Osteoblast (primary cell): Measurements from ENCODE around the gene GRIN1. TPM values are rescaled to one million over a fixed set of nuclear protein-coding genes. Genes with fewer than 3 reads are reported as not detected.

Experiments
- DNase-seq: peaks from one replicate; pipeline ENCODE4 v3.0.0; 2011; ENCODE audit warnings: low spot score, mixed read lengths; ENCODE audit not compliant: insufficient read length; ENCODE audit errors: missing footprints
- H2AFZ ChIP-seq: 2 replicates; pipeline ENCODE4 v1.6.0; 2011; ENCODE audit warnings: mild to moderate bottlenecking, low read length
- H3K27ac ChIP-seq: 2 replicates; pipeline ENCODE4 v1.5.1; 2011; ENCODE audit warnings: mild to moderate bottlenecking, low read depth, low read length, moderate library complexity
- H3K27me3 ChIP-seq: 2 replicates; pipeline ENCODE4 v1.6.0; 2012; ENCODE audit warnings: mild to moderate bottlenecking, control low read depth, inconsistent platforms, low read length, moderate library complexity; ENCODE audit not compliant: insufficient read depth
- H3K36me3 ChIP-seq: 2 replicates; pipeline ENCODE4 v1.5.1; 2011; ENCODE audit warnings: mild to moderate bottlenecking, low read length, control low read depth, moderate library complexity; ENCODE audit not compliant: insufficient read depth
- H3K4me1 ChIP-seq: 2 replicates; pipeline ENCODE4 v1.5.1; 2011; ENCODE audit warnings: mild to moderate bottlenecking, low read length, control low read depth, moderate library complexity; ENCODE audit not compliant: insufficient read depth
- H3K4me2 ChIP-seq: 2 replicates; pipeline ENCODE4 v1.6.0; 2011; ENCODE audit warnings: mild to moderate bottlenecking, low read length; ENCODE audit not compliant: insufficient read depth
- H3K4me3 ChIP-seq: fragments of 200-600 bp; sonication (generic); 3 replicates; pipeline ENCODE4 v1.5.1; 2012; ENCODE audit warnings: mild to moderate bottlenecking, low read length, inconsistent platforms; ENCODE audit not compliant: insufficient read depth
- H3K79me2 ChIP-seq: 2 replicates; pipeline ENCODE4 v1.6.0; 2012; ENCODE audit warnings: mild to moderate bottlenecking, low read length, control low read depth, inconsistent platforms; ENCODE audit not compliant: insufficient read depth
- H3K9me3 ChIP-seq: 2 replicates; pipeline ENCODE4 v1.5.1; 2011; ENCODE audit warnings: low read depth, low read length, control low read depth
- H4K20me1 ChIP-seq: 2 replicates; pipeline ENCODE4 v1.6.0; 2012; ENCODE audit warnings: mild to moderate bottlenecking, low read length, control low read depth; ENCODE audit not compliant: insufficient read depth
- CTCF ChIP-seq: IDR thresholded peaks from 2 replicates; pipeline ENCODE4 v1.5.1; 2011; ENCODE audit warnings: mild to moderate bottlenecking, low read depth, low read length, moderate library complexity; ENCODE audit errors: extremely low read depth
- total RNA-seq: library from RNA; depleted of rRNA; stranded (reverse); fragments of >200 nt; gene quantifications from 2 replicates; pipeline ENCODE4 v1.2.3, GENCODE V29; 2012

The GRIN1 gene
- total RNA-seq, 1 donor = not detected

DNA sequence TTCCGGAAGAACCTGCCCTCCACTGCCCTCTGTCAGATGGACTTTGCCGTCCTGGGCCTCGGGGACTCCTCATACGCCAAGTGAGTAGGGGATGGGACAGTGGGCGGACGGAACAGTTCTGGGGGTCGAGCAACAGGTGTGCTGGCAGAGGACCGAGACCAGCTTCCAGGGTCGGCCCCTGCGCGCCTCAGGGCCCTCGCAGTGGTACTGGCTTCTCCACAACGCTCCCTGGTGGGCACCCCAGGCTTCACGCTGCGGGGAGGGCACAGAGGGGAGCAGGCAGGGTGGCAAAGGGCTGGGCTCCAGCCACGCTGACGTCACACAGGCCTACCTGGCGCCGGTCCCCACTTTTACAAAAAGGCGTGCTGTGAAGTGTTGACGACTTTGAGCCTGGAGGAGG is 73.6 kb downstream of the GRIN1 start:
- Histone ChIP-seq H3K4me2 (no peak overlapping the region), H2AFZ (no peak overlapping the region), H3K27ac (no peak overlapping the region), H3K27me3 (no peaks in the 10 kb centered on the region), H3K79me2 (peaks cover 1% of the 10 kb centered on the region), H3K36me3 (peaks cover 2% of the 10 kb centered on the region), H4K20me1 (no peaks in the 10 kb centered on the region), H3K9me3 (no peaks in the 10 kb centered on the region), H3K4me3 (no peak overlapping the region), H3K4me1 (peaks cover 5% of the 10 kb centered on the region)
- no peak for TF ChIP-seq CTCF
- DNase-seq = no peak

DNA sequence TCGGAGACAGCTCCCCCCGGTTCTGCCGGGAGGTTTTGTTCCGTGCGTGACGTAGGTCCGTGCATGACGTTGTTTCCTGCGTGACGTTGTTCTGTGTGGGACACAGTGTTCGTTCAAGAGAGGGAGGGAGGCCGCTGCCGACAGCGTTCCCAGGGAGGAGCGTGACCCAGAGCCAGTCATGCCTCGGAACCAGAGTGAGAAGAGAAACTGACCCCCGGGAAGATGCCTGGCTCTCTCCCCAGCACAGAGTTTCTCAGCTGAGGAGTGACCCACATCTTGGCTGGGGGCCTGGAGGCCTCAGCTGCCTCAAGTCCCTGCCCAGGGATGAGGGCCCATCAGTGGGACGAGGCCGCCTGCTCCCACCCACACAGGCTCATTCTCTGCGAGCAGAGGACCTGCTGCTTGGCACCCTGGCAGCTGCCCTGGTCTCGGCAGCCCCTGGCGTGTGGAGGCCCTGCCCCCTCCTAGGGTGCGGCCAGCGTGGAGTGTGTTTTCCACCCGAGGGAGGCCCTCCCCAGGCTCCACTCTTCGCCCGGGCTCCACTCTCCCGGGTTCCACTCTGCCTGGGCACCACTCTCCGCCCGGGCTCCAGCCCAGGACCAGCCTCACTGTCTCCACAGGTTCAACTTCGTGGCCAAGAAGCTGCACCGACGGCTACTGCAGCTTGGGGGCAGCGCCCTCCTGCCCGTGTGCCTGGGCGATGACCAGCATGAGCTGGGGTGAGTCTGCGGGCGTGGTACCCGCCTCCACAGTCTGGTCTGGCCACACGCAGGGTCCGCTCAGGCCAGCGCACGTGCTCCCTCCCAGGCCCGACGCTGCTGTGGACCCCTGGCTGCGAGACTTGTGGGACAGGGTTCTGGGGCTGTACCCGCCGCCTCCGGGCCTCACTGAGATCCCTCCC is 74.5 kb downstream of the GRIN1 start:
- Histone ChIP-seq H3K27me3 (no peaks in the 10 kb centered on the region), H3K36me3 (peaks cover 2% of the 10 kb centered on the region)
- DNase-seq = no peak

DNA sequence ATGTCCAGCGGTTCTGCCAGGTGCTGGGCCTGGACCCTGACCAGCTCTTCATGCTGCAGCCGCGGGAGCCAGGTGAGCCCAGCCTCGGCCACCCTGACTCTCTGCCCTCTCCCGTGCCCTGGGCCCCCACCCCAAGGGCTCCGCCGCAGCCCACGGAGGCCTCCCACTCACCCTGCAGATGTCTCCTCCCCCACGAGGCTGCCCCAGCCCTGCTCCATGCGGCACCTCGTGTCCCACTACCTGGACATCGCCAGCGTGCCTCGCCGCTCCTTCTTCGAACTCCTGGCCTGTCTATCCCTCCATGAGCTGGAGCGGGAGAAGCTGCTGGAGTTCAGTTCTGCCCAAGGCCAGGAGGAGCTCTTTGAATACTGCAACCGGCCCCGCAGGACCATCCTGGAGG is 75.7 kb downstream of the GRIN1 start:
- Histone ChIP-seq H3K9me3 (no peaks in the 10 kb centered on the region), H4K20me1 (no peaks in the 10 kb centered on the region), H3K27me3 (no peaks in the 10 kb centered on the region), H3K27ac (no peak overlapping the region), H3K4me3 (no peak overlapping the region), H3K36me3 (no peaks in the 10 kb centered on the region), H3K4me1 (peaks cover 15% of the 10 kb centered on the region), H3K79me2 (no peaks in the 10 kb centered on the region), H3K4me2 (no peak overlapping the region), H2AFZ (no peak overlapping the region)
- DNase-seq = no peak
- TF ChIP-seq CTCF = no peak

More for the DNA sequence above, 74.5 kb downstream of the GRIN1 start:
- H2AFZ ChIP-seq = no peak overlapping the region
- H4K20me1 ChIP-seq = no peaks in the 10 kb centered on the region
- H3K4me2 ChIP-seq = no peak overlapping the region
- no peaks in the 10 kb centered on the region for H3K79me2 ChIP-seq
- peak; percentile 7 for TF ChIP-seq CTCF
- peaks cover 6% of the 10 kb centered on the region for H3K4me1 ChIP-seq
- H3K4me3 ChIP-seq = no peak overlapping the region
- H3K27ac ChIP-seq = no peak overlapping the region
- H3K9me3 ChIP-seq = no peaks in the 10 kb centered on the region

- no peaks in the 10 kb centered on the region for H4K20me1 ChIP-seq
- DNase-seq = no peak
- H3K79me2 ChIP-seq = no peaks in the 10 kb centered on the region
- no peak overlapping the region for H3K4me2 ChIP-seq
- no peaks in the 10 kb centered on the region for H3K36me3 ChIP-seq
- H2AFZ ChIP-seq = no peak overlapping the region
- H3K9me3 ChIP-seq = no peaks in the 10 kb centered on the region
- TF ChIP-seq CTCF = no peak
- peaks cover 15% of the 10 kb centered on the region for H3K4me1 ChIP-seq
- no peak overlapping the region for H3K4me3 ChIP-seq
- H3K27ac ChIP-seq = no peak overlapping the region
- no peaks in the 10 kb centered on the region for H3K27me3 ChIP-seq
These were observed 76.4 kb downstream of the GRIN1 start for GRCh38 chr9:137215196-137215986.
